IMR-90 (cell line): ENCODE measurements around the gene EPB41L3. TPM values are rescaled to one million over a fixed set of nuclear protein-coding genes. Genes with fewer than 3 reads are reported as not detected.

ENCODE experiments used
- ATAC-seq: fragments of 200-7000 bp; cut with Tn5 transposase; 2 replicates; pipeline ENCODE4 v1.9.1; 2020; ENCODE audit warnings: low read depth, mild to moderate bottlenecking, moderate library complexity
- BruUV-seq: library from RNA; stranded (reverse); fragments of 400-500 nt; replicated peaks from 2 replicates; lab custom pipeline; 2021; lab: Mats Ljungman, UMichigan
- CTCF ChIA-PET: fragments of 300-600 bp; formaldehyde crosslinking; extraction: SDS; loops from one replicate; lab custom pipeline; 2021; ENCODE audit warnings: antibody characterized with exemption; lab: Yijun Ruan, JAX
- POLR2A ChIA-PET: fragments of 300-600 bp; sonication (Branson Sonifier 250); formaldehyde crosslinking; loops from one replicate; lab custom pipeline; 2022; ENCODE audit warnings: antibody characterized with exemption; ENCODE audit not compliant: unreplicated experiment; lab: Charles Lee
- DNase-seq: peaks from one replicate; pipeline ENCODE4 v3.0.0; 2013
- H2AFZ ChIP-seq: replicated peaks from 2 replicates; pipeline ENCODE3; 2013; ENCODE audit warnings: low read length, mild to moderate bottlenecking; ENCODE audit not compliant: poor library complexity
- H2AK5ac ChIP-seq: 2 replicates; pipeline ENCODE4 v1.6.1; 2013; ENCODE audit warnings: low read depth, low read length, inconsistent platforms
- H2AK9ac ChIP-seq: replicated peaks from 2 replicates; pipeline ENCODE3; 2013; ENCODE audit warnings: mild to moderate bottlenecking, low read depth, low read length, moderate library complexity; ENCODE audit not compliant: poor library complexity
- H2BK120ac ChIP-seq: 2 replicates; pipeline ENCODE4 v1.6.1; 2013; ENCODE audit warnings: low read depth, low read length, inconsistent platforms
- H2BK15ac ChIP-seq: 3 replicates; pipeline ENCODE4 v1.6.1; 2013; ENCODE audit warnings: low read depth, low read length, inconsistent platforms
- H2BK20ac ChIP-seq: 2 replicates; pipeline ENCODE4 v1.6.1; 2013; ENCODE audit warnings: low read depth, mild to moderate bottlenecking, inconsistent platforms, low read length, moderate library complexity
- H2BK5ac ChIP-seq: 2 replicates; pipeline ENCODE4 v1.6.1; 2013; ENCODE audit warnings: mild to moderate bottlenecking, low read depth, low read length, inconsistent platforms; ENCODE audit not compliant: poor library complexity, severe bottlenecking
- H3K14ac ChIP-seq: replicated peaks from 2 replicates; pipeline ENCODE4 v1.6.1; 2013; ENCODE audit warnings: low read depth, low read length, inconsistent platforms
- H3K18ac ChIP-seq: 2 replicates; pipeline ENCODE4 v1.6.1; 2013; ENCODE audit warnings: low read depth, low read length, control low read depth
- H3K23ac ChIP-seq: 2 replicates; pipeline ENCODE4 v1.6.1; 2013; ENCODE audit warnings: low read depth, low read length, inconsistent platforms
- H3K27ac ChIP-seq: 2 replicates; pipeline ENCODE4 v1.5.1; 2013; ENCODE audit warnings: mild to moderate bottlenecking, control low read depth, low read length; ENCODE audit not compliant: insufficient read depth
- H3K27me3 ChIP-seq: 2 replicates; pipeline ENCODE4 v1.6.1; 2013; ENCODE audit warnings: low read length; ENCODE audit not compliant: control insufficient read depth, insufficient read depth
- H3K36me3 ChIP-seq: 2 replicates; pipeline ENCODE4 v1.6.1; 2013; ENCODE audit warnings: low read length, mixed read lengths; ENCODE audit not compliant: control insufficient read depth, insufficient read depth
- H3K4ac ChIP-seq: 2 replicates; pipeline ENCODE4 v1.6.1; 2013; ENCODE audit warnings: low read depth, low read length, inconsistent platforms
- H3K4me1 ChIP-seq: 2 replicates; pipeline ENCODE4 v1.6.1; 2013; ENCODE audit warnings: low read length, mixed read lengths; ENCODE audit not compliant: control insufficient read depth, insufficient read depth
- H3K4me2 ChIP-seq: 2 replicates; pipeline ENCODE4 v1.6.1; 2013; ENCODE audit warnings: low read depth, mild to moderate bottlenecking, control low read depth, low read length, moderate library complexity
- H3K4me3 ChIP-seq: 2 replicates; pipeline ENCODE4 v1.5.1; 2013; ENCODE audit warnings: low read depth, mild to moderate bottlenecking, control low read depth, low read length, moderate library complexity; ENCODE audit not compliant: insufficient read depth
- H3K56ac ChIP-seq: 2 replicates; pipeline ENCODE4 v1.6.1; 2013; ENCODE audit warnings: low read length, inconsistent platforms; ENCODE audit not compliant: insufficient read depth; ENCODE audit errors: extremely low read depth
- H3K79me1 ChIP-seq, 2 experiments: 2 replicates each; pipeline ENCODE4 v1.6.1; 2013; ENCODE audit warnings: low read length in 2 of 2, inconsistent platforms in 1 of 2, low read depth in 1 of 2
- H3K9ac ChIP-seq: 2 replicates; pipeline ENCODE4 v1.6.1; 2013; ENCODE audit warnings: low read depth, low read length, control low read depth
- H3K9me1 ChIP-seq: 2 replicates; pipeline ENCODE4 v1.6.1; 2013; ENCODE audit warnings: low read length, inconsistent platforms; ENCODE audit not compliant: insufficient read depth
- H3K9me3 ChIP-seq: 2 replicates; pipeline ENCODE4 v1.6.1; 2013; ENCODE audit warnings: low read length; ENCODE audit not compliant: control insufficient read depth, insufficient read depth
- H4K20me1 ChIP-seq: 2 replicates; pipeline ENCODE4 v1.6.1; 2013; ENCODE audit warnings: low read length, inconsistent platforms; ENCODE audit not compliant: insufficient read depth
- H4K5ac ChIP-seq: 2 replicates; pipeline ENCODE4 v1.6.1; 2013; ENCODE audit warnings: mild to moderate bottlenecking, low read depth, low read length, control low read depth
- H4K8ac ChIP-seq, 2 experiments: 2 replicates each; pipeline ENCODE4 v1.6.1; 2013; ENCODE audit warnings: low read depth in 2 of 2, low read length in 2 of 2, control low read depth in 1 of 2, inconsistent platforms in 1 of 2
- H4K91ac ChIP-seq: 2 replicates; pipeline ENCODE4 v1.6.1; 2013; ENCODE audit warnings: low read depth, low read length, inconsistent platforms; ENCODE audit not compliant: insufficient read depth
- BHLHE40 ChIP-seq: fragments of 150-350 bp; IDR thresholded peaks from 2 replicates; pipeline ENCODE4 v1.6.1; 2016; ENCODE audit warnings: mild to moderate bottlenecking, low read depth, low read length
- CEBPB ChIP-seq: IDR thresholded peaks from 2 replicates; pipeline ENCODE4 v1.6.1; 2012; ENCODE audit warnings: low read depth, low read length, improper control_type of control experiment
- CHD1 ChIP-seq: IDR thresholded peaks from 2 replicates; pipeline ENCODE4 v1.6.1; 2012; ENCODE audit warnings: low read depth, low read length, improper control_type of control experiment
- CTCF ChIP-seq: conservative IDR thresholded peaks from 2 replicates; pipeline ENCODE4 v1.5.1; 2012; ENCODE audit warnings: mild to moderate bottlenecking, low read depth, low read length, improper control_type of control experiment
- ELK1 ChIP-seq: fragments of 150-350 bp; IDR thresholded peaks from 2 replicates; pipeline ENCODE4 v1.6.1; 2016; ENCODE audit warnings: low read depth, mild to moderate bottlenecking, low read length, moderate library complexity, borderline replicate concordance
- FOS ChIP-seq: fragments of 150-350 bp; IDR thresholded peaks from 2 replicates; pipeline ENCODE4 v1.6.1; 2016; ENCODE audit warnings: low read depth, low read length
- MAFK ChIP-seq: IDR thresholded peaks from 2 replicates; pipeline ENCODE4 v1.6.1; 2012; ENCODE audit warnings: low read depth, low read length, improper control_type of control experiment
- MAZ ChIP-seq: IDR thresholded peaks from 2 replicates; pipeline ENCODE4 v1.6.1; 2012; ENCODE audit warnings: low read depth, mild to moderate bottlenecking, low read length, improper control_type of control experiment, moderate library complexity, borderline replicate concordance
- MXI1 ChIP-seq: IDR thresholded peaks from 2 replicates; pipeline ENCODE4 v1.6.1; 2012; ENCODE audit warnings: low read depth, mild to moderate bottlenecking, low read length, moderate library complexity, borderline replicate concordance
- NFE2L2 ChIP-seq: fragments of 150-350 bp; IDR thresholded peaks from 2 replicates; pipeline ENCODE4 v1.6.1; 2016; ENCODE audit warnings: low read depth, mild to moderate bottlenecking, low read length
- POLR2A ChIP-seq: IDR thresholded peaks from 2 replicates; pipeline ENCODE4 v1.6.1; 2012; ENCODE audit warnings: mild to moderate bottlenecking, low read depth, low read length
- RAD21 ChIP-seq: IDR thresholded peaks from 2 replicates; pipeline ENCODE4 v1.6.1; 2012; ENCODE audit warnings: low read length, improper control_type of control experiment
- RCOR1 ChIP-seq: IDR thresholded peaks from 2 replicates; pipeline ENCODE4 v1.6.1; 2012; ENCODE audit warnings: mild to moderate bottlenecking, low read length, improper control_type of control experiment; ENCODE audit not compliant: insufficient replicate concordance
- RFX5 ChIP-seq: IDR thresholded peaks from 2 replicates; pipeline ENCODE4 v1.8.0; 2012; ENCODE audit warnings: low read depth, mild to moderate bottlenecking, low read length, moderate library complexity
- SMC3 ChIP-seq: fragments of 150-350 bp; IDR thresholded peaks from 2 replicates; pipeline ENCODE4 v1.6.1; 2016; ENCODE audit warnings: low read depth, mild to moderate bottlenecking, antibody characterized with exemption, low read length, moderate library complexity
- WGBS, 2 experiments: methylation state at CpG; one replicate each; pipeline versions ENCODE4 v1.1.5 to v1.1.7; 2013; ENCODE audit warnings: missing lambda C conversion rate in 2 of 2; ENCODE audit not compliant: insufficient read length in 1 of 2; ENCODE audit errors: extremely low coverage in 2 of 2; 5-methylcytosine and 5-hydroxymethylcytosine counted together
- dilution Hi-C: fragments of 300-500 bp; cut with HindIII; formaldehyde crosslinking; loops from one replicate; pipeline ENCODE4 v1.14.3; 2018; ENCODE audit warnings: low sequenced_read_pairs; ENCODE audit not compliant: unreplicated experiment
- in situ Hi-C: fragments of 300-500 bp; cut with MboI; formaldehyde crosslinking; loops from 3 replicates; pipeline ENCODE4 v1.14.3; 2019; ENCODE audit warnings: low sequenced_read_pairs, inconsistent platforms, mixed read lengths
- intact Hi-C: fragments of 100-400 bp; cut with micrococcal nuclease; formaldehyde crosslinking; loops from 2 replicates; pipeline ENCODE4 v1.10.0; 2022
- polyA plus RNA-seq, 3 experiments: library from polyadenylated mRNA; depleted of rRNA; stranded (reverse); fragments of >200 nt; gene quantifications; 2 replicates each; pipeline ENCODE4 v1.2.3, GENCODE V29; 2012; ENCODE audit warnings: low replicate concordance in 1 of 3
- total RNA-seq: library from RNA; depleted of rRNA; stranded (reverse); fragments of >200 nt; gene quantifications from 2 replicates; pipeline ENCODE4 v1.2.3, GENCODE V29; 2012
- TF ChIP-seq, protein P1 (sequence below): fragments of 150-350 bp; IDR thresholded peaks from 2 replicates; pipeline ENCODE4 v1.6.1; 2017; ENCODE audit warnings: mild to moderate bottlenecking, antibody characterized with exemption, low read length, low read depth

Gene EPB41L3
- total and polyA plus RNA-seq, 2 of the 4 experiments (the other 2 are of a cell fraction): 36.6 to 70.3 TPM

- Histone ChIP-seq H3K79me1 (peaks cover 6 to 10% of the 10 kb centered on the region in 2 experiments; a peak in 3 of 4 replicates), H2AK5ac (no peak overlapping the region), H3K9ac (no peak overlapping the region), H4K20me1 (peaks cover 3% of the 10 kb centered on the region; the same call in 1 of the 2 replicates), H3K27ac (no peak overlapping the region), H3K4ac (no peak overlapping the region), H3K27me3 (no peaks in the 10 kb centered on the region; the same call in 1 of the 2 replicates), H3K56ac (no peak overlapping the region), H3K9me3 (no peaks in the 10 kb centered on the region), H3K36me3 (no peaks in the 10 kb centered on the region), H4K91ac (no peak overlapping the region), H2BK15ac (no peak overlapping the region), H3K4me2 (no peak overlapping the region), H2BK20ac (no peak overlapping the region), H3K4me3 (no peak overlapping the region), H3K14ac (no peak overlapping the region), H2AFZ (no peak overlapping the region), H2AK9ac (no peak overlapping the region), H2BK120ac (no peak overlapping the region), H4K5ac (no peak overlapping the region), H2BK5ac (no peak overlapping the region), H3K18ac (no peak overlapping the region), H3K9me1 (peaks cover 3% of the 10 kb centered on the region; the same call in 1 of the 2 replicates), H4K8ac (no peak overlapping the region), H3K23ac (no peak overlapping the region), H3K4me1 (no peaks in the 10 kb centered on the region)
- ChIA-PET CTCF (no interaction called here), POLR2A (no interaction called here)
- no TSS peak for BruUV-seq
- in situ Hi-C loops (no loop called here), dilution Hi-C loops (no loop called here), intact Hi-C loops (no loop called here)
- DNase-seq (no peak), ATAC-seq (no peak)
- 100% methylated on average over 1 of the region's 2 CpGs; no CpG with 5 or more reads in 1 of the 2 experiments for WGBS, 2 experiments
- TF ChIP-seq BHLHE40 (no peak), POLR2A (no peak), MAZ (no peak), RAD21 (no peak), MAFK (no peak), CEBPB (no peak), NFE2L2 (no peak), FOS (no peak), MXI1 (no peak), ELK1 (no peak), RCOR1 (no peak), RFX5 (no peak), SMC3 (no peak), CHD1 (no peak), CTCF (no peak)
- TF ChIP-seq, protein P1, sequence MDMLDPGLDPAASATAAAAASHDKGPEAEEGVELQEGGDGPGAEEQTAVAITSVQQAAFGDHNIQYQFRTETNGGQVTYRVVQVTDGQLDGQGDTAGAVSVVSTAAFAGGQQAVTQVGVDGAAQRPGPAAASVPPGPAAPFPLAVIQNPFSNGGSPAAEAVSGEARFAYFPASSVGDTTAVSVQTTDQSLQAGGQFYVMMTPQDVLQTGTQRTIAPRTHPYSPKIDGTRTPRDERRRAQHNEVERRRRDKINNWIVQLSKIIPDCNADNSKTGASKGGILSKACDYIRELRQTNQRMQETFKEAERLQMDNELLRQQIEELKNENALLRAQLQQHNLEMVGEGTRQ: no peak
These were observed 5.9 kb downstream of the EPB41L3 start for GRCh38 chr18:5537860-5538259.
